ENCODE results near the gene TMEM176A.

DNA sequence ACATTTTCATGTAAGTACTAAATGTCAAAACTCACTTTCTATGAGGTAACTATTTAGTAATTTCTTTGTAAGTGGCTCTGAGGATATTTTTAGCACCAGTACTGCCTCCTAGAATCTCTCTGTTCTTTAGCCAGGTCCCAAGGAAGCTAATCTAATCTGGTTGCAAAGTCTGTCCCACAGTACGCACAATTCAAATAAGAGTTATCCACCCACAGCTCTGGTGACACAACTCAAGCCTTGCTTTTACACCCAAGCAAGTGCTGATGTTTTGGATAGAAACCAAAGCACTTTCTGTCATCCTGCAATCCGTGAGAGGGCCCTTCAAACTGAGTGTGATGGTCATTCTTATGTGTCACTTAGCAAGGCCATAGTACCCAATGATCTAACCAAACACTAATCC lies 48.9 kb upstream of the TMEM176A start:
- TF ChIP-seq CTCF (IDR thresholded peaks at IDR 0.05) (no peak), POLR2A (IDR thresholded peaks at IDR 0.05) (no peak)
